H1 (cell line): ENCODE measurements around the gene TP53BP2. TPM values are rescaled to one million over a fixed set of nuclear protein-coding genes. Genes with fewer than 3 reads are reported as not detected.

Experiments
- EP300 ChIP-seq, 2 experiments: IDR thresholded peaks; 1 replicate in 1 of 2; 2 replicates in 1 of 2; pipeline ENCODE4 v1.6.1; 2011 to 2012; ENCODE audit warnings: low read depth in 2 of 2, low read length in 2 of 2, mild to moderate bottlenecking in 2 of 2, borderline replicate concordance in 1 of 2, inconsistent platforms in 1 of 2, moderate library complexity in 1 of 2
- SUZ12 ChIP-seq: fragments of 200-600 bp; sonication (generic); IDR thresholded peaks from 2 replicates; pipeline ENCODE4 v1.6.1; 2012; ENCODE audit warnings: mild to moderate bottlenecking, inconsistent platforms, low read length, moderate library complexity, mixed read lengths
- polyA plus RNA-seq, 7 experiments: library from polyadenylated mRNA; depleted of rRNA in 3 of 7; stranded (reverse) in 5 of 7; unstranded in 2 of 7; fragments of >200 nt in 5 of 7; fragments of 200-250 nt in 2 of 7; gene quantifications; 1 replicate in 5 of 7; 2 replicates in 1 of 7; 4 replicates in 1 of 7; pipeline versions ENCODE4 v1.2.1 to v1.2.3, GENCODE V29; 2011 to 2013; ENCODE audit warnings: missing spikeins in 2 of 7, mixed read lengths in 2 of 7
- total RNA-seq: library from RNA; stranded (reverse); fragmentation: NEBNext Ultra II Directional; extraction: Animal tissue kit (Norgen Biotek cat#: 25700); gene quantifications from 2 replicates; pipeline ENCODE4 v1.2.1, GENCODE V29; 2021
- TF ChIP-seq, protein P1 (sequence below): IDR thresholded peaks from 2 replicates; pipeline ENCODE4 v1.6.1; 2012; ENCODE audit warnings: inconsistent platforms

TP53BP2 gene
- total and polyA plus RNA-seq, 2 of the 8 experiments (the other 6 are each of a cell fraction or from before 2014, with no cell fraction given), result 18.0 to 38.7 TPM

DNA sequence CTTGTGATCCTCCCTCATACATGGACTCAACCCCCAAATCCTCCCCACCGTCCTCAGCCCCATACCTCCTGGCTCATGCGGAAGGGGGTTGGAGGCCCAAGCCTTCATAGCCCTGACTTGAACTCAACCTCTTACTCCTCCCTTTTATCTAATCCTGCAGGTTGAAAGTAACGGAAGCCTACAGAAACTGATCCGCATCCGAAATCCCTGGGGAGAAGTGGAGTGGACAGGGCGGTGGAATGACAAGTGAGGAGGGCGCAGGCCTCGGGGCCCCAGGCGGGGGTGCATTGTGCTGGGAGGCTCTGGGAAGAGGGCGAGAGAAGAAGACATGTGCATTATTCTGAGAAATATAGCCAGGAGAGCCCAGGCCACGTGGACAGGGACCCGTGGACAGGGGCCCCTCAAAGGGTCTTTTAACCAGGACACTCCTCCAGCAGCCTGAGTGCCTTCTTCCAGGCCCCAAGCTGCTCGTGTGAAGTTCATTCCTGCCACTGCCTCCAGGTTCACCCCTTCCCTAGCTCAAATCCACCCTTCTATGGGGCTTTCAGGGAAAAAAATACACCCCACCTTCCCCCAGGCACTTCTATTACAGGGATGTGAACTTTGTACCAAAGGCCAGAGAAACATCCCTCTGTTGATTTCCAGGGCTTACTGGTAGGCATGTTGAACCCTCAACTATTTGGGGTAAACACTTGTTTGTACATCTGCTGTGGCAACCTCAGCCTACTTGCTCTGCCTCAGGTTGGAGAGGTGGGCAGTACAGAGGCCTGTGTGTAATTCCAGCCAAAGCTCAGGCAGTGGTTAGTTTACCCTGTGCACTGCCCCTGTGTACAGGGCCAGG is 94.8 kb downstream of the TP53BP2 start (continued):
- no peak for TF ChIP-seq EP300 (IDR thresholded peaks at IDR 0.05; ENCODE audit: borderline replicate concordance in 1 of 2, low read depth in 2 of 2, low read length in 2 of 2)
- TF ChIP-seq, protein P1, sequence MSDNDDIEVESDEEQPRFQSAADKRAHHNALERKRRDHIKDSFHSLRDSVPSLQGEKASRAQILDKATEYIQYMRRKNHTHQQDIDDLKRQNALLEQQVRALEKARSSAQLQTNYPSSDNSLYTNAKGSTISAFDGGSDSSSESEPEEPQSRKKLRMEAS, result no peak
- TF ChIP-seq SUZ12, result no peak
